K562 (cell line): ENCODE data around the gene ACTC1. TPM values are rescaled to one million over a fixed set of nuclear protein-coding genes. Genes with fewer than 3 reads are reported as not detected.

ENCODE experiments used
- ATAC-seq: fragments of 200-7000 bp; cut with Tn5 transposase; 3 replicates; pipeline ENCODE4 v1.9.1; 2020; ENCODE audit warnings: moderate library complexity
- BruUV-seq: library from RNA; stranded (reverse); fragments of 400-500 nt; replicated peaks from 2 replicates; lab custom pipeline; 2021; lab: Mats Ljungman, UMichigan
- CTCF ChIA-PET: fragments of 300-600 bp; formaldehyde crosslinking; extraction: SDS; loops from one replicate; lab custom pipeline; 2021; ENCODE audit warnings: low intra/inter-chr PET ratio; lab: Yijun Ruan, JAX
- POLR2A ChIA-PET: fragments of 300-600, 350-650 bp; sonication (Branson Sonifier 250); formaldehyde crosslinking; extraction: SDS; loops from one replicate; lab custom pipeline; 2021; ENCODE audit warnings: antibody characterized with exemption, inconsistent platforms; lab: Yijun Ruan, JAX
- DNase-seq, 4 experiments: peaks; one replicate each; pipeline versions ENCODE4 v3.0.0 to v3.0.0-alpha.2; 2011 to 2018; ENCODE audit warnings: low spot score in 3 of 4, mixed read lengths in 3 of 4; ENCODE audit errors: extremely low read depth in 1 of 4
- FAIRE-seq: peaks from 2 replicates; lab custom pipeline; 2011; peaks lifted over from hg19 to GRCh38; lab: Jason Lieb, UNC
- H2AFZ ChIP-seq: 2 replicates; pipeline ENCODE4 v1.6.0; 2011; ENCODE audit warnings: low read depth, low read length, control low read depth, inconsistent platforms
- H3K27ac ChIP-seq: fragments of 200-600 bp; 3 replicates; pipeline ENCODE4 v1.8.0; 2011; ENCODE audit warnings: low read depth, mild to moderate bottlenecking, control low read depth, inconsistent platforms, low read length, moderate library complexity, mixed read lengths; ENCODE audit errors: extremely low read depth
- H3K27me3 ChIP-seq, 2 experiments: fragments of 300-600 bp in 1 of 2; 2 replicates in 1 of 2; 3 replicates in 1 of 2; pipeline versions ENCODE4 v1.6.0 to v1.8.0; 2011; ENCODE audit warnings: inconsistent platforms in 2 of 2, low read length in 2 of 2, mild to moderate bottlenecking in 1 of 2, mixed read lengths in 1 of 2, moderate library complexity in 1 of 2; ENCODE audit not compliant: control insufficient read depth in 2 of 2, insufficient read depth in 2 of 2
- H3K36me3 ChIP-seq: fragments of 300-600 bp; 3 replicates; pipeline ENCODE4 v1.8.0; 2011; ENCODE audit warnings: mild to moderate bottlenecking, low read length, inconsistent platforms; ENCODE audit not compliant: control insufficient read depth, insufficient read depth
- H3K4me1 ChIP-seq, 2 experiments: fragments of 200-600 bp in 1 of 2; replicated peaks in 1 of 2; 2 replicates in 1 of 2; 3 replicates in 1 of 2; pipeline versions ENCODE4 v1.5.1 to v1.8.0; 2011; ENCODE audit warnings: inconsistent platforms in 2 of 2, low read length in 2 of 2, mild to moderate bottlenecking in 1 of 2, mixed read lengths in 1 of 2, moderate library complexity in 1 of 2; ENCODE audit not compliant: control insufficient read depth in 2 of 2, insufficient read depth in 2 of 2
- H3K4me2 ChIP-seq: 2 replicates; pipeline ENCODE4 v1.6.1; 2011; ENCODE audit warnings: low read length, control low read depth, inconsistent platforms, mixed read lengths; ENCODE audit not compliant: insufficient read depth
- H3K4me3 ChIP-seq: fragments of 200-600 bp; sonication (generic), shearing (Covaris generic); 2 replicates; pipeline ENCODE4 v1.5.1; 2016; ENCODE audit warnings: control low read depth, inconsistent platforms
- H3K79me2 ChIP-seq: fragments of 200-600 bp; 3 replicates; pipeline ENCODE4 v1.8.0; 2011; ENCODE audit warnings: low read length, inconsistent platforms; ENCODE audit not compliant: control insufficient read depth, insufficient read depth
- H3K9ac ChIP-seq, 2 experiments: 2 replicates each; pipeline versions ENCODE4 v1.6.0 to v1.6.1; 2011; ENCODE audit warnings: low read depth in 2 of 2, low read length in 2 of 2, control low read depth in 1 of 2, inconsistent platforms in 1 of 2, mild to moderate bottlenecking in 1 of 2, mixed read lengths in 1 of 2; ENCODE audit not compliant: insufficient read depth in 1 of 2
- H3K9me1 ChIP-seq: one replicate; pipeline ENCODE4 v1.6.0; 2011; ENCODE audit warnings: inconsistent platforms, mild to moderate bottlenecking, low read length, moderate library complexity; ENCODE audit not compliant: control insufficient read depth, insufficient read depth
- H3K9me3 ChIP-seq: replicated peaks from 2 replicates; pipeline ENCODE4 v1.5.1; 2011; ENCODE audit warnings: low read depth, low read length, inconsistent platforms; ENCODE audit not compliant: control insufficient read depth, insufficient read depth
- H4K20me1 ChIP-seq: replicated peaks from 2 replicates; pipeline ENCODE4 v1.6.1; 2011; ENCODE audit warnings: low read length, inconsistent platforms, mixed read lengths; ENCODE audit not compliant: control insufficient read depth, insufficient read depth
- CEBPG ChIP-seq, 3 experiments: fragments of 200-800 bp in 1 of 3; sonication (Bioruptor generic) in 1 of 3; sonication (generic) in 1 of 3; formaldehyde crosslinking in 1 of 3; IDR thresholded peaks in 2 of 3; conservative IDR thresholded peaks in 1 of 3; 2 replicates each; pipeline versions ENCODE4 v1.6.1 to v1.8.0; 2016 to 2022; ENCODE audit warnings: missing compliant biosample characterization in 2 of 3, missing genetic modification characterization in 2 of 3, mild to moderate bottlenecking in 1 of 3, missing genetic modification reagents in 1 of 3
- KDM4B ChIP-seq, 2 experiments: fragments of 450-650 bp in 1 of 2; sonication (generic) in 1 of 2; IDR thresholded peaks; 2 replicates each; pipeline ENCODE4 v1.6.1; 2016 to 2017; ENCODE audit warnings: borderline replicate concordance in 2 of 2, antibody characterized with exemption in 1 of 2, low read depth in 1 of 2, mild to moderate bottlenecking in 1 of 2
- MCM3 ChIP-seq: fragments of 450-650 bp; IDR thresholded peaks from 2 replicates; pipeline ENCODE4 v1.6.1; 2016
- SIX5 ChIP-seq, 2 experiments: IDR thresholded peaks; 2 replicates each; pipeline ENCODE4 v1.6.1; 2011; ENCODE audit warnings: low read length in 2 of 2, borderline replicate concordance in 1 of 2, low read depth in 1 of 2, mild to moderate bottlenecking in 1 of 2, moderate library complexity in 1 of 2; ENCODE audit not compliant: insufficient read depth in 1 of 2
- TARDBP ChIP-seq: fragments of 450-650 bp; IDR thresholded peaks from 2 replicates; pipeline ENCODE4 v1.6.1; 2016
- TRIM24 ChIP-seq, 2 experiments: fragments of 450-650 bp; IDR thresholded peaks; 2 replicates each; pipeline ENCODE4 v1.6.1; 2016
- WGBS: fragments of 100-300 bp; shearing (Covaris generic); methylation state at CpG from one replicate; pipeline ENCODE4 v1.1.6; 2016; ENCODE audit warnings: low coverage, mixed read lengths; ENCODE audit not compliant: insufficient coverage; ENCODE audit errors: missing lambda C conversion rate; 5-methylcytosine and 5-hydroxymethylcytosine counted together
- in situ Hi-C: fragments of 300-500 bp; cut with MboI; formaldehyde crosslinking; loops from 4 replicates; pipeline ENCODE4 v1.15.0; 2018; ENCODE audit warnings: inconsistent platforms, mixed read lengths
- intact Hi-C: fragments of 100-400 bp; cut with micrococcal nuclease; formaldehyde crosslinking; loops from 2 replicates; pipeline ENCODE4 v1.14.2; 2022
- polyA plus RNA-seq, 8 experiments: library from polyadenylated mRNA; depleted of rRNA in 4 of 8; stranded (reverse) in 5 of 8; unstranded in 3 of 8; fragments of >200 nt; fragmentation: Nextera tagmentation in 2 of 8; fragmentation: Illumina TruSeq in 1 of 8; extraction: Ambion mirVana in 2 of 8; extraction: Trizol in 1 of 8; gene quantifications; 2 replicates each; pipeline versions ENCODE4 v1.2.1 to v1.2.3, GENCODE V29; 2011 to 2014; ENCODE audit warnings: inconsistent platforms in 1 of 8, missing spikeins in 1 of 8
- total RNA-seq, 7 experiments: library from RNA; depleted of rRNA in 6 of 7; stranded (reverse); fragments of >200 nt in 6 of 7; fragmentation: Illumina TruSeq in 2 of 7; extraction: Trizol in 2 of 7; gene quantifications; 2 replicates each; pipeline versions ENCODE4 v1.2.1 to v1.2.3, GENCODE V29; 2011 to 2021; ENCODE audit warnings: low replicate concordance in 1 of 7

ACTC1 gene
- total and polyA plus RNA-seq, 9 of the 15 experiments (the other 6 are each of a cell fraction or from before 2014, with no cell fraction given), result 0.08 to 0.84 (median 0.17) TPM; not detected in 3

GRCh38 chr15:34791701-34792100 lies 3.6 kb downstream of the ACTC1 start:
- Histone ChIP-seq H3K4me1 (peaks cover 0 to 16% of the 10 kb centered on the region in 2 experiments; a peak in 2 of 5 replicates), H3K4me3 (no peak overlapping the region), H3K9ac (no peak overlapping the region), H3K79me2 (no peaks in the 10 kb centered on the region), H3K27ac (no peak overlapping the region), H3K9me1 (no peaks in the 10 kb centered on the region), H3K27me3 (peaks cover 16 to 29% of the 10 kb centered on the region in 2 experiments; a peak in 4 of 5 replicates), H3K4me2 (no peak overlapping the region), H2AFZ (no peak overlapping the region), H4K20me1 (no peaks in the 10 kb centered on the region), H3K9me3 (no peaks in the 10 kb centered on the region), H3K36me3 (no peaks in the 10 kb centered on the region)
- intact Hi-C loops, result no loop called here
- POLR2A ChIA-PET, result interaction anchor here (0.8 to 1.2 kb wide), 2 partner anchors 9 to 33 kb away, joined by 3 read pairs; no protein-coding TSS in a partner anchor
- TF ChIP-seq MCM3 (no peak), CEBPG (CRISPR knock-in tag; IDR thresholded peaks at IDR 0.05) (no peak), CEBPG (tag; conservative IDR thresholded peaks at IDR 0.05 in 1 of 2, IDR thresholded peaks at IDR 0.05 in 1 of 2) (no peak), SIX5 (IDR thresholded peaks at IDR 0.05; ENCODE audit: borderline replicate concordance in 1 of 2, insufficient read depth in 1 of 2, low read depth in 1 of 2, low read length in 2 of 2) (no peak), KDM4B (IDR thresholded peaks at IDR 0.05; ENCODE audit: borderline replicate concordance in 2 of 2, low read depth in 1 of 2) (no peak), TARDBP (no peak)
- WGBS, result 7% methylated on average over 3 of the region's 3 CpGs
- BruUV-seq, result no TSS peak
- no peak for FAIRE-seq
- CTCF ChIA-PET, result no interaction called here
- no peak for DNase-seq
- in situ Hi-C loops, result no loop called here
- ATAC-seq, result no peak

GRCh38 chr15:34790121-34790520 lies 5.2 kb downstream of the ACTC1 start:
- 19% methylated on average over 6 of the region's 6 CpGs for WGBS
- H3K79me2 ChIP-seq, result no peaks in the 10 kb centered on the region
- no peaks in the 10 kb centered on the region for H4K20me1 ChIP-seq
- BruUV-seq, result no TSS peak
- peaks cover 16 to 23% of the 10 kb centered on the region in 2 experiments; a peak in 4 of 5 replicates for H3K27me3 ChIP-seq
- POLR2A ChIA-PET, result no interaction called here
- no peak overlapping the region for H3K4me3 ChIP-seq
- in situ Hi-C loops, result no loop called here
- intact Hi-C loops, result no loop called here
- peaks cover 0 to 7% of the 10 kb centered on the region in 2 experiments; a peak in 2 of 5 replicates for H3K4me1 ChIP-seq
- CTCF ChIA-PET, result no interaction called here
- no peak for DNase-seq
- no peaks in the 10 kb centered on the region for H3K9me1 ChIP-seq
- no peak for TF ChIP-seq TRIM24 (IDR thresholded peaks at IDR 0.05)
- TF ChIP-seq, all 486 proteins: peak for 0
- Histone ChIP-seq H3K4me2 (no peak overlapping the region), H3K9ac (no peak overlapping the region), H3K36me3 (no peaks in the 10 kb centered on the region), H3K27ac (no peak overlapping the region), H2AFZ (no peak overlapping the region), H3K9me3 (no peaks in the 10 kb centered on the region)
- FAIRE-seq (no peak), ATAC-seq (no peak)
